HG02798 (cell line): ENCODE data around the gene IGF2BP2.
A peak's percentile ranks its signal among the peaks of the same experiment; 100 is the strongest.
"Not testable (repeated sequence)": the region's sequence is repeated elsewhere in the genome, so short reads cannot be mapped to it uniquely, and the experiment has no call there.

Experiments used
- ATAC-seq: cut with Tn5 transposase; IDR thresholded peaks from one replicate; pipeline ENCODE4 v1.9.1; 2021; ENCODE audit warnings: mild to moderate bottlenecking; ENCODE audit not compliant: unreplicated experiment, poor library complexity

The IGF2BP2 gene

DNA sequence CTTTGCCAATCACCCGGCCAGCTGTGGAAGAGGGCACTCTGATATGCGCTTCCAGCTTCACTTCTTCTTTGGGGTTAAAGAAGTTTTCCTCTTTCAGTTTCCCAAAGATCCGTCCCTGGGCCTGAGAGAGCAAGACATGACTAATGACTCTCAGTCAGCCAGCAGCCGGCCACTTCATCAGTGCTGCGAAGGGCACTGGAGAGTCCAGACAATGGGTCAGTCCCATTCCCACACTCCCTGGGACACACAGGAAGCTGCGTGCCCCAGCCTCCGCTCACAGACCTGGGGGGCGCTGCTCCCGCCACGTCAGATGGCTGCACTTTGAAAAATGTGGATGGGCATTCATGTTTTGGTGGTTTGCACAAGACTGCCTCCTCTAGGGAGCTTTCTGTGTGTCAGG lies 175.4 kb downstream of the IGF2BP2 start:
- no peak for ATAC-seq

DNA sequence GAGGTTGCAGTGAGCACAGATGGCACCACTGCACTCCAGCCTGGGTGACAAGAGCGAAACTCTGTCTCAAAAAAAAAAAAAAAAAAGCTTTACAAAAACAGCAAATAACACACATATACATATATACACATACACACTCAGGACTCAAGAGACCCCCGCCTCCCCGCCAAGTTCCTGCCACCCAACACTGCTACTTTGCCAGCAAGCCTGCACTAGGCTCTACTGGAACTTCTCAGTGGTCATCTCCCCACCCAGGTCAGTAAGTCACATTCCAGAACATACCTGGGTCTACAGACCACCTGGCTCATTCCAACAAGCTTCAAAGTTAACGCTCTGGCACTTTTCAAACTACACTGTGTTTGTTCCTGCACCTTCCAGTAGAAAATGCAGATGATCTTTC lies 176.4 kb downstream of the IGF2BP2 start:
- ATAC-seq: no peak

DNA sequence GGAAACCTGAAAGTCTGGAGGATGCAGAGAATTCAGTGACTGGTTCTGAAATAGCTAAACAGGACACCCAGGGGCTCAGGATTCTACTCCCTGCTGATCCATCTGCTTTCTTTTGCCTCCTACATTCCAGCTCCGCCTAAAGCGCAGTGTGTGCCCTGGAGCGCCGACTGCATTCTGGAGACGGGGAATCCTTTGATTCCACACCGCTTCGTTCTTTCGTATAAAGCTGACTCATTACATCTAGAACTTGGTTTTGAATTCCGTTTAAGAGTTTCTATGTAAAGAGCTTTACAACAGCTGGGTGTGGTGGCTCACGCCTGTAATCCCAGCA lies 177.0 kb downstream of the IGF2BP2 start:
- ATAC-seq: no peak

DNA sequence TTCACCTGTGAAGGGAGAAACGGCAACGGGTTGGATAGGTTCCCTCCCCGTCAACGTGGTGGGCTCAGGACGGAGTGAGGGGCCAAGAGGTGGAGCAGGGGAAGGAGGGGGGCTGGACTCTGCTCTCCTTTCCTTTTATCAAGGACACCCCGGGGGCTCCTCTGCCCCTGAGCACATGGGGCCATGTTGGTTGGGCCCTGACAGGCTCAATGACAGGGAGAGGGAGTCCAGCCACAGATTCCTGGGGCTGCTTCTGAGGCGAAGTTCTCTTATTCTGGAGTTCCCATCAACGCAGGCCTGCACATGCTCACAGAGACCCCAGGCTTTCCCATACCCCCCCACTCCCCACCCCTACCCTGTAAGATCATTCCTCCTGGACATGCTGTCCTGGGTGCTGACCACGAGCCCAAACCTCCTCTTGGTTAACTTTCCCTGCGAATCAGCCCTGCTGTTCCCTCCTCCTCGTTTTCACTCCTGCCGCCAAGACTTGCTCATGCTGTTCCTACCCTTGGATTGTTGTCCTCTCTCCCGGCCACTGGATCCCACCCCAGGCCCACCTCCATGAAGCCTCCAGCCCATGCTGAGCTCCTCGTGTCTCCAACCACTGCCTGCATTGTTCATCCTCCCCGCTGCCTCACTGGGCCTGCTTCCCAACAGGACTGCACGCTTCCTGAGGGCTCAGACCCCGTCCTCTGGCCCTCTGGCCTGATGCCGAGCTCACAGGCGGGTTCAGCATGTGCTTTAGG lies 177.5 kb downstream of the IGF2BP2 start:
- ATAC-seq: no peak

DNA sequence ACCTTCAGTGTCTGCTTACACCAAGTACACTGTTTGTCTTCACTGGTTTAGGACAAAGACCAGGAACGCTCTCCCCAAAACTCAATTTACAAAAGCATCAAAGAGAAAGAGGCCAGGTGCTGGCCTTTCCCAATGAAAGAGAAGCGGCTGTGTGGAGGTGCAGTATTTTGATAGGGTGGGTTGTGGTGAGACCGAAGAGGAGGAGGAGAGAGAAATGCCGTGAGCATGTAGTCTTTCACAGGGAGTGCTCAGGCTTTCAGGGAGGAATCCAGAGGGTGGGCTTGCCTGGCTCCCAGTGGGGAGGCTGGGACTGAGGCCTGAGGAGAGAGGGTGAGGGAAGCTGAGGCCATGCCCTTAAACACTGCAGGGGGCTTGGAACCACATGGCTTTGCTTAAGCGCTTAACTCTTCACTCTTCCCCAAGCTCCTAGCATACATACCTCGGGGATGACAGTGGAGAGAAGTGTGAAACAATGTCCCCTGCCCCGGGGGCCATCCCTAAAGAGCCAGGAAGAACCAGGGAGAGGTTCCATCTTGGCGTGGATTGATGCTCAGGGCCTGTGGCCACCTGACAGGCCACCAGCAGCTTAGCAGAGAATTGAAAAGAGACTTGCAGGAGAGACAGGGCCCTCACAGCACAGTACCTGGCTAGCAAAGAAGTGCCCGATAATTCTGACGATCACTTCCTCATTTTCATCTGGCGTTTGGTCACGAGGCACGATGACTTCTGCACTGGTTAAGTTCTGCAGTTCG lies 178.3 kb downstream of the IGF2BP2 start:
- ATAC-seq: peak; percentile 46

DNA sequence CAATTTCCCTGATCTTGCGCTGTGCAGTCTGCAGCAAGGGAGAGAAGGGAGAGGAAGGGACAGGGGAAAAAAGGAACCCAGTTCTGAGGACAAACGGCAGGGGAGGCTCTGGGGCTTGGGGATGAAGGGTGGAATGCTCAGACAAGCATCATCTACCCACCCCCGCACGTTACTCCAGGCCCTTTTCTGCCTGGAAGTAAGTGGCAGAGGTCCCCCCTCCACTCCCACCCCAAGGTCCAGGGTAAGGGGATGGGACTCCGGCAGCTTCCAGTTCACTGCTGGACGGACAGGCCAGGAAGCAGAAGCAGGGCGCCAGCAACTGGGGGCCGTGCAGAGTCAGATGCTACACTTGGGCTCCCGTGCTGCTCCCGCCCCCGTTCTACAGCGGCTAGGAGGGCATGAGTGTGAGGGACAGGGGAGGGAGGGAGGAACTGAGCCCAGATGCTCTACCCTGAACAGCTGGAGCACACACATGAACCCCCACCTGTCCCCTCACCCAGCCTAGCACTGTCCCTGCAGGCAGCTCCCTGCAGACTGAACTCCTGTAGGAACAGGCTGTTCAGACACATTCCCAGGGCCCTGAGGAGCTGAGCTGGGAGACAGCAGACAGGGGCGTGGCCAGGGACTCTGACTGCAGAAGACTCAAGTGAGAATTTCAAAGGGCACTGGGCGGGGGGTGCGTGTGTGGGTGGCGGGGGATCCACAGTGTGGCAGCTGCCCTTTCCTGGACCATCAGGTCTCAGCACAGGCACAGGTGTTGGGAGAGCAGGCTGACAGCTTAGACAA lies 179.1 kb downstream of the IGF2BP2 start:
- ATAC-seq: no peak

DNA sequence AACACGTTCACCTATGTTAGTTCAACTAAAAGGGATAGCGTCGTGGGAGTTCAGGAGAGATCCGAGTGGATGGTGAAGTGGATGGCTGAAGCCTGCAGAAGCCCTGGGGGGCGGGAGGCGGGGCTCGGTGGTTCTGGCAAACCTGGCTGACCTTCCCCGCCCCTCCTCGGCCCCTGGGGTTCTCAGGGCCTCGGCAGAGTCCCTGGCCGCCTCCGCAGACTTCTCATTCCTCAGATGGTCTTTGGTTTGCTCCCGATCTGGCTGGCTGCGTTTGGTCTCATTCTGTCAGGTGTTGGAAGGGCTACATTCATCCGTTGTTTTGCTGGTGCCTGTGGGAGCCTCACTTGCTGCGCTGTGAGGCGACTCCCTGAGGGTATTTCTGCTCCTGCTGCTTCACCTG lies 179.7 kb downstream of the IGF2BP2 start:
- not testable (repeated sequence) for ATAC-seq

DNA sequence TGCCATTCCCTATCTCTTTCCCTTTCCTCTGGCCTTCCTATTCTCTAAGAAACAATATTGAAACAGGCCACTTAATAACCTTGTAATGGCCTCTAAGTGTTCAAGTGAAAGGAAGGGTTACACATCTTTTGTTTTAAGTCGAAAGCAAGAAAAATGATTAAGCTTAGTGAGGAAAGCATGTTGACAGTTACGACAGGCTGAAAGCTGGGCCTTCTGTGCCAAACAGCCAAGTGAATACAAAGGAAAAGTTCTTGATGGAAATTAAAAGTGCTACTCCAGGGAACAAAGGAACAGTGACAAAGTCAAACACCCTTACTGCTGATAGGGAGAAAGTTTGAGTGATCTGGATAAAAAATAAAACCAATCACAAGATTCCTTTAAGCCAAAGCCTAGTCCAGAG lies 184.5 kb downstream of the IGF2BP2 start:
- no peak for ATAC-seq

DNA sequence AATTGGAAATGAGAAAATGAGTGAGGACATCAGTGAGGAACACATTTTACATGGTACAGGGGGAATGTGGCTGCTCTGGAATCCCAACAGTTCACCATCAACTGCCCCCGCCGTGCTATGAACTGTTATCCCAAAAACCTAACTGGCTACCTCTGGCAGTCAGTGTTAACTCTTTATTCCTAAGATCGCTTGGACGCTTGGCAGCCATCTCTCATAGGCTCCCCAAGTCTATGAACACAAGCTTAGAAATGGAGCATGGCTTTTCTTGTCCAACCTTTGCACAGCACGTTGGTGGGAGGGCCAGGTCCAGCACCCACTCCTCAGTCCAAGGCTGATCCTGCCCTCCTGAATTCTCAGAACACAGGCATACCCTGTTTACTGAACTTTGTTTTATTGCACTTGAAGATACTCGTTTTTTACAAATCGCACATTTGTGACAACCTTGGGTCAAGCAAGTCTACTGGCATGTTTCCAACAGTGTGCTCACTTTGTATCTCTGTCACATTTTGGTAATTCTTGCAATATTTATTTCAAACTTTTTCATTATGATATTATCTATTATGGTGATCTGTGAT lies 185.1 kb downstream of the IGF2BP2 start:
- ATAC-seq: no peak

DNA sequence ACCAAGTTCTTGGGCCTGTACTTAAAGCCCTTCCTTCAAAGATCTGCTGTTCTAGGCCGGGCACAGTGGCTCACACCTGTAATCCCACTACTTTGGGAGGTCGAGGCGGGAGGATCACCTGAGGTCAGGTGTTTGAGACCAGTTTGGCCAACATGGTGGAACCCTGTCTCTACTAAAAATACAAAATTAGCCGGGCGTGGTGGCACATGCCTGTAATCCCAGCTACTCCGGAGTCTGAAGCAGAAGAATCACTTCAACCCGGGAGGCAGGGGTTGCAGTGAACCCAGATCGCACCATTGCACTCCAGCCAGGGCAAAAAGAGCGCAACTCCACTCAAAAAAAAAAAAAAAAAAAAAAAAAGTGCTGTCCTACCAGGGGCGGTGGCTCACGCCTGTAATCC lies 186.2 kb downstream of the IGF2BP2 start:
- not testable (repeated sequence) for ATAC-seq

DNA sequence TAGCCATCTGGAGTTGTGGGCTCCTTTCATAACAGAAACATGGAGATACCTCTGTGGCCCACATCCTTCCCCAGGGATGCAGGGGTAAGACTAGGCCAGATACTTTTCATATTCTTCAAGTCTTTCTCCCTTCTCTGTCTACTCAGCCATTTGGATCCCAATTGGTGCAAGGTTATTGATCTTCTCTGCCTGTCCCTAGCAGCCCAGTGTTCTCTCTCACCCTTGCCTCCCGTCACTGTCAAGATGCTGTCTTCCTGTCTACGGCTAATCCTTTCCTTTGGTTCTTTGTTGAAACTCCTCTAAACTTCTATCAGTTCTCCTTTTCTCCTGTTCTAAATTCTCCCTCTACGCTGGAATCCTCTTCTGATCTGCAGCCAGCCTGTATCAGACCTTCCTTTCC lies 187.5 kb downstream of the IGF2BP2 start:
- no peak for ATAC-seq

DNA sequence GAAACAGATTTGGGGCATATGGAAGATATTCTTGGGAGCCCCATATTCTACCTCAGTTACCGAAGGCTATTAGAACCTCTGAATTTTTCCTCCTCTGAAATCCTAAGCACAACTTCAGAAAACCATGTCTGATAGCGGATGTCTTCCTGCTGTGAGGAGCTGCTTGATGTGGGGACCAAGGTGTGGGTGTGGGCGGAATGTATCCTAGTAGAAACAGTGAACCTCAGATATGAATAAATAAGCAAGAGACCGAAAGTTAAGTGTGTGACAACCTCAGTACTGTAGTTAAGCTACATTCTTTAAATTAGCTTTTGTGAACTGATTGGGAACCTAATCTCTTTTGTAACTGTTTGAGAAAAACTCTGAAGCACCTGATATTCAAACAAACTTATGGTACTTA lies 191.8 kb downstream of the IGF2BP2 start:
- ATAC-seq: no peak

DNA sequence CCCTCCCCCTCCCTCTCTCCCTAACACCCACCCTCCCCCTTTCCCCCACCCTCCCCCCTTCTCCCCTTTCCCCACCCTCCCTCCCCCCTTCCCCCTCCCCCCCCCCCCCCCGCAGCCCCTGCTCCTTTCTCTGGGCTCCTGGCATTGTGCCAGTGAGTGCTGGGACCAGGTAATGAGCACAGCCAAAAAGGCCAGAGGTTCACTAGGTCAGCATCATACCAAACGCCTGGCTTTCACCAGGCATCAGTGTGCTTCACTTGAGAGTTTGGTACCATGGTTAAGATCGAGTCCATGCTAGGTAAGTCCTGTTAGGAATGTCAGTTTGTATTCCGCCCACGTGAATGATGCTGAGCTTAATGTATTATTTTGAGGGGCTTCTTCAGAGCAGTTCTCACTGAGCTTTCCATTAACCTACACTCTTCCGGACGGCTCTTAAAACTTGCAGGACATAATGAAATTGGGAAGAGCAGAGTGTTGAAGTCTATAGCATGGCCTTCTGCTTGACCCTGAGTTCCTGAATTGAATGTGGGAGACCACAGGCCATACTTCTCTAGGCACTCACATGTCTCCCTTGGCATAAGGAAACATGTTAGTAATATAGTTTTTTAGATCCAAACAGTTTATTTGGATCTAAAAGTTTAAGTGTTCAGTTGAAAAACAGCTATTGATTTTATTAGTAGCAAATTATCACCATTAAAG lies 193.2 kb downstream of the IGF2BP2 start:
- ATAC-seq: no peak

DNA sequence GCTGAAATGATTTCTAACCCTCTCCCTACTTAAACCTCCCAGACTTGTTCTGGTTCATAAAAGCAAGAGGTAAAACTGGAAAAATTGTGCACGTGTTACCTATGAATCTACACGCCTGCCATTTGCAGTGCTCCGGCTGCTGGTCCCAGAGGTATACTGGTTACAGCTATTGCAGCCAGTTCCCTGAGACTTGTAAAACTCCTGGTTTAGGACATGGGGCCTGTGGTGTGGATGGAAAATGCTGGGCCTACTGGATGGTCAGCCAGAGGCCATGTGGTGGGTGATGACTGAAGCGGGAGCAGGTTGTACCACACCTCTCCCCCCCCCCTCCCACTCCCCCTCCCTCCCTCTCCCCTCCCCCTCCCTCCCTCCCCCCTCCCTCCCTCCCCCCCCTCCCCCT lies 193.7 kb downstream of the IGF2BP2 start:
- no peak for ATAC-seq

DNA sequence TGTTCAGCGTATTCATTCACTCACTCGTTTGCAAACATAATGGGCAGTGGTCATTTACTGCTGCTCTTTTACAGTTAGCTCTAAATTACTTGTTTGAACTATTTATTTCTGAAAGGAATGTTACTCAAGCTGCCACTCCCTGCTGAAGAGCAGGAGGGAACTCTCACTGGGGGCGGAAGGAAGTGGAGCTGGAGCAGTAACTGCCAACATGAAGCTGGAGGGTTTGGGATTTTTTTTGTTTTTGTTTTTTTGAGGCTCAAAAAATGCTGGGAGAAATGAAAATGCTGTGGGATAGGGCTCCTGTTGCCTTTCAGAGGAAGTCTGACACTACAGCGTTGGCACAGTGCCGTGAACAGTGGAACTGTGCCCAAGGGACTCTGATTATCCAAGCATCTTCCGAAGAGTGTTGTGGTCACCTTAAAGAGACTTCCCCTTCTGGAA lies 194.6 kb downstream of the IGF2BP2 start:
- ATAC-seq: no peak

DNA sequence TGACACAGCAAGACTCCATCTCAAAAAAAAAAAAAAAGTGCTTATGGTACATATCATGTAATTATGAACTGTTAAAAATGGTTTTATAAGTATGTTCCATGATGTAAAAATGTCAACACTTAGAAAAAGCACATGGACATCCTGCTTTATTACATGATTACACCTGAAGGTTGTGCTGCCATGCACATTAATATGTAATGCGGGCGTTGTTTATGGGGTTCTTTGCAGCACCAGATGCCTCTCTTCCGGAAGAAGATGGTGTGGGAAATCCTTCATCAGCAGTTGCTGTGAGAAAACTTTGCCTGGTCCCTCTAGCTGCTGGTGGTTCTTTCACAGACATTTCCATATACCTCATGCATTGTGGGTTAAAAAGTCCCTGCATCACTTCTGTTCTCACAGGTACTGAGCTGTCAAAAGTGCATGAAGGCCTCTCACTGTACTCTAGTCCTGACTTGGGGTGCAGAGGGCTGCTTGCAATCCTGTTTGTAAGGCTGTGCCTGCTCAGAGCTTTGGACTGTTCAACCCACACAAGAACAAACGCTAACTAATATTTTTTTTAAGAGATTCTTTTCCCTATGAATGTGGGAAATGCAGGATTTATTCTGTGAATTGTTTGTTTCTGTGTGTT lies 195.2 kb downstream of the IGF2BP2 start:
- ATAC-seq: no peak

DNA sequence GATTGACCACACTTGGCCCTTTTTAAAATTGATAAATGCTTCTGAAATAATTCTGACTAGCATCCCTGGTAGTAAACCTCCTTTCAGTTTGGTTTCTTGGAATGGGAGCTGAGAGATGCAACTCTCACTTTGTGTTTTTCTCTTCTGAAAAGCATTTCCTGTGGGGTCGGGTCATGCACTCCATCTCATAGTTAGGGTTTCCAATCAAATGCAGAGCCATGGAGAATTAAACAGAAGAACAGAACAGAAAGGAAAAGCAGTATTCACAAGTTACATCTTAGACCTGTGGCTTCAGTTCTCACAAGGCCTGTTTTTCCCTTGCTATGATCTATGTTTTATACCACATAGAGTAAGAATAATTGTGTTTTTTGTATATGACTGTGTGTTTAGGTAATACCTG lies 199.1 kb downstream of the IGF2BP2 start:
- ATAC-seq: no peak

DNA sequence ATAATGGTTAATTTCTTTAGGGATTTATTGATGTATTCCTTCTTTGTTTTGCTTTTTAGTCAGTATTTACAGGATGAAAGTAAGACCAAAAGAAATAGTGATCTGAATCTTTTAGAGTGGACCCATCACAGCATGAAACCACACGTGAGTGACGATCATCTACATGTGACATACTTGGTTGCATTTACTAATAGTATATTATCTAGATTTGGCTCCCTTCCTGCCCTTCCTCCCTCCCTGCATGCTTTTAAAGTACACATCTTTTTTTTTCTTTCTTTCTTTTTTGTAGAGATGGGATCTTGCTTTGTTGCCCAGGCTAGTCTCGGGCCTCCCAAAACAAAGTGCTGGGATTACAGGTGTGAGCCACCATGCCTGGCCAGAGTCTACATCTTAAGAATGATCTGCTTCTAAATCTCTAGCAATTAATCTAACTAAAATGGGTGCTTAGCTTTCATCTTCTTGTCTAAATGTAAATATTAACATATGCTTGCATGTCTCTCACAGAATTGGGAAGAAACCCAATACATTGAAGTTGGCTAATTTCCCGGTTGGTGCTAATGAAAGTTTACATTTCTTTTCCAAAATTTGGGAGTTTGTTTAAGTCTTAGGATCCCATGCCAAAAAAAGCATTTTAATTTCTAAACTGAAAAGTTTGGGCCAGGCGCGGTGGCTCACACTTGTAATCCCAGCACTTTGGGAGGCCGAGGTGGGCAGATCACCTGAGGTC lies 200.7 kb downstream of the IGF2BP2 start:
- no peak for ATAC-seq

DNA sequence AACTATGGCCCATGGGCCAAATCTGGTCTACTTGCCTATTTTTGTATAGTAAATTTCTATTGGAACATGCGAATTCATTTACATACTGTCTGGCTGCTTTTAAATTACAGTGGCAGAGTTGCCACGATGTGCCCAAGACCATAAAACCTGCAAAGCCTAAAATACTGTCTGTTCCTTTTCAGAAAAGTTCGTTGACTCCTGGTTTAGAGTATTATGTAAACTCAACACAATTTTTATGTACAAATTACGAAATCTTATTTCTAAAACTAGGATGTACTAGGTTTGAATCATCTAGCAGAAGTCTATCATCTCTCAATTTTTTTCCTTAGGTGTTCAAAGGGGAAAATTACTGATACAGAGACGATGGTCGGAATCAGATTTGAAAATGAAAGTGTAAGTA lies 211.8 kb downstream of the IGF2BP2 start:
- ATAC-seq: no peak
